ENCODE data around the gene COL1A1.

GRCh38 chr17:50244771-50245170 is 43.3 kb upstream of the COL1A1 start:
- no peak for TF ChIP-seq ARNTL (CRISPR knock-in tag; IDR thresholded peaks at IDR 0.05; ENCODE audit: borderline replicate concordance, low read depth)
- no peak for TF ChIP-seq ZFP30 (CRISPR knock-in tag; IDR thresholded peaks at IDR 0.05)
- no peak for TF ChIP-seq CSDC2 (CRISPR knock-in tag; IDR thresholded peaks at IDR 0.05)
- no peak for TF ChIP-seq ZNF8 (CRISPR knock-in tag; IDR thresholded peaks at IDR 0.05)
- TF ChIP-seq TCF4 (CRISPR knock-in tag; IDR thresholded peaks at IDR 0.05; ENCODE audit: borderline replicate concordance): no peak
- no peak for TF ChIP-seq POU6F1 (CRISPR knock-in tag; IDR thresholded peaks at IDR 0.05; ENCODE audit: borderline replicate concordance, low read depth)
- no peak for TF ChIP-seq ISL1 (CRISPR knock-in tag; IDR thresholded peaks at IDR 0.05)
- TF ChIP-seq TSHZ2 (CRISPR knock-in tag; IDR thresholded peaks at IDR 0.05): no peak
- no peak for TF ChIP-seq OSR1 (CRISPR knock-in tag; IDR thresholded peaks at IDR 0.05)
- TF ChIP-seq ESRRG (CRISPR knock-in tag; IDR thresholded peaks at IDR 0.05): no peak
- no peak for TF ChIP-seq TOX (CRISPR knock-in tag; IDR thresholded peaks at IDR 0.05; ENCODE audit: borderline replicate concordance)
- TF ChIP-seq ZNF565 (CRISPR knock-in tag; conservative IDR thresholded peaks at IDR 0.05; ENCODE audit: low read depth): no peak

All from SK-N-SH treated with all-trans-retinoic acid at 6 μM for 48 hours (cell line).